SU-DHL-6 (cell line): ENCODE results near the gene GRPEL1.

Experiments used
- CTCF ChIP-seq: fragments of 200-600 bp; sonication (generic); IDR thresholded peaks from one replicate; pipeline ENCODE4 v1.5.1; 2017; ENCODE audit warnings: antibody characterized with exemption, mild to moderate bottlenecking, low read length, moderate library complexity; ENCODE audit not compliant: insufficient read depth, poor library complexity, severe bottlenecking
- EZH2phosphoT487 ChIP-seq: fragments of 200-600 bp; sonication (generic), shearing (Covaris generic); conservative IDR thresholded peaks from 2 replicates; pipeline ENCODE4 v1.6.1; 2018; ENCODE audit warnings: mild to moderate bottlenecking, antibody characterized with exemption, low read length, moderate library complexity, mixed read lengths

GRCh38 chr4:7067452-7068278 lies at the start of gene GRPEL1:
- TF ChIP-seq EZH2phosphoT487 (no peak), CTCF (no peak)
